Measurements from ENCODE around the gene CBX8. TPM values are rescaled to one million over a fixed set of nuclear protein-coding genes. Genes with fewer than 3 reads are reported as not detected.
"Not testable (repeated sequence)": the region's sequence is repeated elsewhere in the genome, so short reads cannot be mapped to it uniquely, and the experiment has no call there.

Gene CBX8
- total RNA-seq, 1 donor from 2014 or later, result 5.8 TPM

- intact Hi-C loops (cut with DNase I), result no loop called here
- no peak for ATAC-seq
- no peak for TF ChIP-seq CTCF (IDR thresholded peaks at IDR 0.05)
- H3K27me3 ChIP-seq (ENCODE audit: low read depth), result peaks cover 73% of the 10 kb centered on the region
- no peak overlapping the region for H3K27ac ChIP-seq
- H3K36me3 ChIP-seq, result no peaks in the 10 kb centered on the region
- peak; percentile 14 for DNase-seq
- peaks cover 12% of the 10 kb centered on the region for H3K4me1 ChIP-seq
- H3K4me3 ChIP-seq, result no peak overlapping the region
- H3K9me3 ChIP-seq, result no peaks in the 10 kb centered on the region
Measured at GRCh38 chr17:79775632-79776031, 21.2 kb downstream of the CBX8 start.

GRCh38 chr17:79774561-79774975 is 22.3 kb downstream of the CBX8 start:
- Histone ChIP-seq H3K27ac (no peak overlapping the region), H3K27me3 (ENCODE audit: low read depth) (peaks cover 70% of the 10 kb centered on the region), H3K9me3 (no peaks in the 10 kb centered on the region), H3K4me3 (no peak overlapping the region), H3K4me1 (peaks cover 12% of the 10 kb centered on the region), H3K36me3 (no peaks in the 10 kb centered on the region)
- ATAC-seq (no peak), DNase-seq (no peak)
- TF ChIP-seq CTCF (IDR thresholded peaks at IDR 0.05), result no peak
- intact Hi-C loops (cut with DNase I), result no loop called here

- H3K4me3 ChIP-seq; intact Hi-C loops (cut with DNase I); H3K9me3 ChIP-seq; DNase-seq; H3K4me1 ChIP-seq; H3K36me3 ChIP-seq; ATAC-seq; H3K27ac ChIP-seq: not testable (repeated sequence)
- H3K27me3 ChIP-seq (ENCODE audit: low read depth), result peaks cover 56% of the 10 kb centered on the region
Measured at GRCh38 chr17:79772726-79773125, 24.2 kb downstream of the CBX8 start.

GRCh38 chr17:79771276-79771675 is 25.6 kb downstream of the CBX8 start:
- Histone ChIP-seq H3K36me3 (no peaks in the 10 kb centered on the region), H3K4me1 (no peaks in the 10 kb centered on the region), H3K4me3 (no peak overlapping the region), H3K27me3 (ENCODE audit: low read depth) (peaks cover 44% of the 10 kb centered on the region), H3K9me3 (no peaks in the 10 kb centered on the region), H3K27ac (no peak overlapping the region)
- ATAC-seq (no peak), DNase-seq (no peak)
- intact Hi-C loops (cut with DNase I), result no loop called here
- no peak for TF ChIP-seq CTCF (IDR thresholded peaks at IDR 0.05)

GRCh38 chr17:79769570-79770506 is 27.0 kb downstream of the CBX8 start:
- TF ChIP-seq CTCF (IDR thresholded peaks at IDR 0.05), result no peak
- Histone ChIP-seq H3K27me3 (ENCODE audit: low read depth) (peaks cover 30% of the 10 kb centered on the region), H3K27ac (no peak overlapping the region), H3K4me3 (no peak overlapping the region), H3K36me3 (no peaks in the 10 kb centered on the region), H3K9me3 (no peaks in the 10 kb centered on the region), H3K4me1 (no peaks in the 10 kb centered on the region)
- ATAC-seq (no peak), DNase-seq (peak; percentile 42)
- intact Hi-C loops (cut with DNase I), result no loop called here

- ATAC-seq (no peak), DNase-seq (no peak)
- Histone ChIP-seq H3K36me3 (no peaks in the 10 kb centered on the region), H3K9me3 (no peaks in the 10 kb centered on the region), H3K27ac (no peak overlapping the region), H3K4me1 (no peaks in the 10 kb centered on the region), H3K27me3 (ENCODE audit: low read depth) (no peaks in the 10 kb centered on the region), H3K4me3 (no peak overlapping the region)
- intact Hi-C loops (cut with DNase I), result no loop called here
- no peak for TF ChIP-seq CTCF (IDR thresholded peaks at IDR 0.05)
Measured at GRCh38 chr17:79765708-79766107, 31.2 kb downstream of the CBX8 start.
